ENCODE data around the gene RFX3. TPM values are rescaled to one million over a fixed set of nuclear protein-coding genes. Genes with fewer than 3 reads are reported as not detected.

Gene RFX3
- total and polyA plus RNA-seq, 2 of the 13 experiments (the other 11 are each of a cell fraction or from before 2014, with no cell fraction given), result 2.7 to 5.3 TPM

DNA sequence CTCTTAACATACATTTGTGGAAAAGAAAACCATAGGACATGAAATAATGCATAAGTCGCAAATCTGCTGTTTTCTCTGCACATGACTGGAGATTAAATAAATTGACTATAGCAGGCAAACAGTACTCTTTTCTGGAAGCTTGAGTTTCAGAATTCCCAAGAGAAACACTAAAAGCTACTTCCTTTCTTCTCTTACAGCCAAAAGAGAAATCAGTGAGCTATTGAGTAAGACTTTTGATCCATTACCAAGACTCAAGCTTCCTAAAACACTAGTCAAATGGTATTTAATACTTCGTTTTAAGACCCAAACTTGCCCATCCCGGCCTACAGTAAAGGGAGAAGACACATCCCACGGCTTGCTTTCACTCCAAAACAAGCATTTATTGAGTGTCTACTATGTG lies 346.1 kb downstream of the RFX3 start (continued):
- TF ChIP-seq ZNF850 (CRISPR knock-in tag; conservative IDR thresholded peaks at IDR 0.05) (no peak), SRSF4 (IDR thresholded peaks at IDR 0.05; ENCODE audit: low read depth, low read length, poor library complexity, severe bottlenecking) (no peak)

DNA sequence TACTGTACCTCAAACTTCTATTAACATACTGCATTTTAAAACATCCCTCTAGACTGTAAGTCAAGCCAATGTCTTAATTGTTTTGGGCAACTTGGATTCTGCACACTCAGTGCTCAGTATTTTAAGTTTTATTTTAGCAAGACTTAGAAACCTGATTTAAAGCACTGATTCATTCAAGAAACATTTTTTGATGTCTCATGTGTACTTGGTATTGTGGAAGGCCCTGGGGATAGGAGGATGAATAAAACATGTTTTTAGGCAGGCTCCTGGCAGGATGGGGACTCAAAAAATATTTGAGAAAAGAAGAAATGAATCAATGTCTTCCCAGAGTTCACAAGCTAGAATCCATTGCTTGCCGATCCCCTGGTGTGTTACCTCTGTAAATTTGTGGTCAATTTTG lies 347.9 kb downstream of the RFX3 start:
- TF ChIP-seq, protein P1, sequence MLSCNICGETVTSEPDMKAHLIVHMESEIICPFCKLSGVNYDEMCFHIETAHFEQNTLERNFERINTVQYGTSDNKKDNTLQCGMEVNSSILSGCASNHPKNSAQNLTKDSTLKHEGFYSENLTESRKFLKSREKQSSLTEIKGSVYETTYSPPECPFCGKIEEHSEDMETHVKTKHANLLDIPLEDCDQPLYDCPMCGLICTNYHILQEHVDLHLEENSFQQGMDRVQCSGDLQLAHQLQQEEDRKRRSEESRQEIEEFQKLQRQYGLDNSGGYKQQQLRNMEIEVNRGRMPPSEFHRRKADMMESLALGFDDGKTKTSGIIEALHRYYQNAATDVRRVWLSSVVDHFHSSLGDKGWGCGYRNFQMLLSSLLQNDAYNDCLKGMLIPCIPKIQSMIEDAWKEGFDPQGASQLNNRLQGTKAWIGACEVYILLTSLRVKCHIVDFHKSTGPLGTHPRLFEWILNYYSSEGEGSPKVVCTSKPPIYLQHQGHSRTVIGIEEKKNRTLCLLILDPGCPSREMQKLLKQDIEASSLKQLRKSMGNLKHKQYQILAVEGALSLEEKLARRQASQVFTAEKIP (CRISPR knock-in tag; IDR thresholded peaks at IDR 0.05; ENCODE audit: borderline replicate concordance), result no peak
- TF ChIP-seq ZNF263 (CRISPR knock-in tag; IDR thresholded peaks at IDR 0.05), result no peak
- no peak for TF ChIP-seq MIER2 (CRISPR knock-in tag; IDR thresholded peaks at IDR 0.05)
- no peak for TF ChIP-seq ZNF83 (CRISPR knock-in tag; IDR thresholded peaks at IDR 0.05; ENCODE audit: borderline replicate concordance)
- TF ChIP-seq ONECUT2 (CRISPR knock-in tag; IDR thresholded peaks at IDR 0.05), result no peak
- TF ChIP-seq CHCHD3 (CRISPR knock-in tag; IDR thresholded peaks at IDR 0.05), result no peak
- no peak for TF ChIP-seq CHD4 (IDR thresholded peaks at IDR 0.05; ENCODE audit: borderline replicate concordance, low read length)
- TF ChIP-seq ZNF143 (CRISPR knock-in tag; IDR thresholded peaks at IDR 0.05), result no peak
- TF ChIP-seq ZNF484 (CRISPR knock-in tag; IDR thresholded peaks at IDR 0.05; ENCODE audit: borderline replicate concordance, low read depth), result no peak
- no peak for TF ChIP-seq TBX3 (IDR thresholded peaks at IDR 0.05; ENCODE audit: borderline replicate concordance)
- TF ChIP-seq RBM39 (IDR thresholded peaks at IDR 0.05; ENCODE audit: low read depth, low read length, poor library complexity, severe bottlenecking), result no peak
- TF ChIP-seq, protein P2, sequence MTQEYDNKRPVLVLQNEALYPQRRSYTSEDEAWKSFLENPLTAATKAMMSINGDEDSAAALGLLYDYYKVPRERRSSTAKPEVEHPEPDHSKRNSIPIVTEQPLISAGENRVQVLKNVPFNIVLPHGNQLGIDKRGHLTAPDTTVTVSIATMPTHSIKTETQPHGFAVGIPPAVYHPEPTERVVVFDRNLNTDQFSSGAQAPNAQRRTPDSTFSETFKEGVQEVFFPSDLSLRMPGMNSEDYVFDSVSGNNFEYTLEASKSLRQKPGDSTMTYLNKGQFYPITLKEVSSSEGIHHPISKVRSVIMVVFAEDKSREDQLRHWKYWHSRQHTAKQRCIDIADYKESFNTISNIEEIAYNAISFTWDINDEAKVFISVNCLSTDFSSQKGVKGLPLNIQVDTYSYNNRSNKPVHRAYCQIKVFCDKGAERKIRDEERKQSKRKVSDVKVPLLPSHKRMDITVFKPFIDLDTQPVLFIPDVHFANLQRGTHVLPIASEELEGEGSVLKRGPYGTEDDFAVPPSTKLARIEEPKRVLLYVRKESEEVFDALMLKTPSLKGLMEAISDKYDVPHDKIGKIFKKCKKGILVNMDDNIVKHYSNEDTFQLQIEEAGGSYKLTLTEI (CRISPR knock-in tag; conservative IDR thresholded peaks at IDR 0.05), result no peak
- no peaks in the 10 kb centered on the region for H3K79me2 ChIP-seq (ENCODE audit: insufficient read depth, low read length)
- intact Hi-C loops (cut with micrococcal nuclease; ENCODE audit: unreplicated experiment) (loop anchor here (1.0 kb wide), 1 partner anchor 26 kb away; no protein-coding TSS in a partner anchor), in situ Hi-C loops (cut with HindIII; ENCODE audit: extremely low pct_ligation_motif_present, low pct_unique_long_range_greater_than_20kb) (no loop called here)
- BruUV-seq (replicated peaks), result no TSS peak
- no peaks in the 10 kb centered on the region for H3K36me3 ChIP-seq (replicated peaks in 1 of 2; ENCODE audit: control insufficient read depth in 1 of 2, insufficient read depth in 2 of 2, low read length in 2 of 2)
- peaks cover 4 to 9% of the 10 kb centered on the region in 2 experiments; a peak in 4 of 5 replicates for H3K27me3 ChIP-seq (ENCODE audit: control insufficient read depth in 1 of 2, insufficient read depth in 2 of 2, low read length in 2 of 2)
- peaks cover 61% of the 10 kb centered on the region for H3K4me1 ChIP-seq (ENCODE audit: insufficient read depth, low read length)
- no peak overlapping the region for H3K27ac ChIP-seq (ENCODE audit: extremely low read length, insufficient read depth, low read length)
- ChIA-PET POLR2A (interaction anchor here (1.5 kb wide), 1 partner anchor 334 kb away, joined by 4 read pairs; the partner anchor contains the start of gene PUM3), CTCF (ENCODE audit: low intra/inter-chr PET ratio, low total read pairs) (no interaction called here)
- H3K9ac ChIP-seq (ENCODE audit: insufficient read depth, low read depth, low read length), result no peak overlapping the region
- H3K4me2 ChIP-seq (ENCODE audit: low read depth, low read length), result peak overlapping the region; percentile 59; the same call in 1 of the 2 replicates
- H3K4me3 ChIP-seq (replicated peaks in 1 of 3; ENCODE audit: insufficient read depth in 1 of 3, low read depth in 2 of 3, low read length in 3 of 3), result no peak overlapping the region
- no peak for FAIRE-seq
- H3K9me3 ChIP-seq (ENCODE audit: low read length), result no peaks in the 10 kb centered on the region
- 100% methylated on average over 1 of the region's 1 CpG for WGBS (ENCODE audit: low lambda C conversion rate)
- DNase-seq (ENCODE audit: low spot score), result no peak
- H2AFZ ChIP-seq (ENCODE audit: low read length), result no peak overlapping the region
- no peaks in the 10 kb centered on the region for H4K20me1 ChIP-seq (ENCODE audit: insufficient read depth, low read length)
- ATAC-seq, result no peak

Measured in HepG2 (cell line).